Cardiac septum (tissue), 1 donor: ENCODE results near the gene FLNC. TPM values are rescaled to one million over a fixed set of nuclear protein-coding genes. Genes with fewer than 3 reads are reported as not detected.
A peak's percentile ranks its signal among the peaks of the same experiment; 100 is the strongest.

Source experiments
- DNase-seq: peaks from one replicate; pipeline ENCODE4 v3.0.0-alpha.2; 2020; ENCODE audit warnings: low spot score
- intact Hi-C: fragments of 100-400 bp; cut with DNase I; formaldehyde crosslinking; loops from one replicate; pipeline ENCODE4 v1.14.0; 2022
- total RNA-seq: library from RNA; stranded (reverse); fragmentation: NEBNext Ultra II Directional; extraction: Animal tissue kit (Norgen Biotek cat#: 25700); gene quantifications from one replicate; pipeline ENCODE4 v1.2.1, GENCODE V29; 2021
- donor health status: DM: no; HTN: no; CAD: no.

The FLNC gene
- total RNA-seq, 1 donor from 2014 or later: 1,261 TPM

DNA sequence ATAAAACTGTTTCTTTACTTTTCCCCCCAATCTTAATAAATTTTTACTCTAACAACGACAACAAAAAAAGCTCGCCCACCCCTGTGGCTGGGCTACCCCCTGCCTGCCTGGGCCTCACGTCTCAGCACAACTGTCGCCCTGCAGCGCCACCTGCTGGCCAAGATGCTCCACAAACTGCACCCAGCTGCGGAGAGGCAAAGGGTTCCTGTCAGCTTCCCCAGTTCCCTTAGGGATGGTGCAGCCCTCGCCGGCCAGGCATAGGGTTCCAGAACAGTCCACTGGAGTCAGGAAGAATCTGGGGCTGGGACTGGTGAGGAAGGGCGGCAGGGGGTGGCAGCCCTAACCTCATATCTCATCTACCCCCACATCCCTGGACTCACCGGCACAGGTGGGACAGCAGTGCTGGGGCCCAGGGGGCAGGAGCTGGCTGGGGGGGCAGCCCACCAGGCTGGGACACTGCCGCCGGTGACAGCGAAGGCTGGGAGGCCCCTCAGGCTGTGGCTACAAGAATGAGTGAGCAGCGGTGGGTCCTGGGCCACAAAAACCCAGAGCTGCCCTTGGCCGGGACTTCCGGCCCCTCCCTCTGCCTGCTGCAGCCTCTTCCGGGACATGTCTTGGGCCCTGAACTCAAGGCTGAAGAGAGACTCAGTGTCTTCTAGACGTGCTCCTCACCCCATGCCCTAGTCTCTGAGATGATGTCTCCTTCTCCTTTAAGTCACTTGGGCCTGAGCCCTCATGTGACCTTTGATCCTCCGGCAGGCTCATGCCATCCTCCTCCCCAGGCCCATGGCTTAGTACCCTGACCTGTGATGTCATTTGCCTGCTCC lies 53.6 kb downstream of the FLNC start:
- peak; percentile 89 for DNase-seq
- intact Hi-C loops: loop anchor here (5.0 kb wide), 2 partner anchors 92 to 407 kb away; partner anchors contain the start of genes CCDC136 and METTL2B

DNA sequence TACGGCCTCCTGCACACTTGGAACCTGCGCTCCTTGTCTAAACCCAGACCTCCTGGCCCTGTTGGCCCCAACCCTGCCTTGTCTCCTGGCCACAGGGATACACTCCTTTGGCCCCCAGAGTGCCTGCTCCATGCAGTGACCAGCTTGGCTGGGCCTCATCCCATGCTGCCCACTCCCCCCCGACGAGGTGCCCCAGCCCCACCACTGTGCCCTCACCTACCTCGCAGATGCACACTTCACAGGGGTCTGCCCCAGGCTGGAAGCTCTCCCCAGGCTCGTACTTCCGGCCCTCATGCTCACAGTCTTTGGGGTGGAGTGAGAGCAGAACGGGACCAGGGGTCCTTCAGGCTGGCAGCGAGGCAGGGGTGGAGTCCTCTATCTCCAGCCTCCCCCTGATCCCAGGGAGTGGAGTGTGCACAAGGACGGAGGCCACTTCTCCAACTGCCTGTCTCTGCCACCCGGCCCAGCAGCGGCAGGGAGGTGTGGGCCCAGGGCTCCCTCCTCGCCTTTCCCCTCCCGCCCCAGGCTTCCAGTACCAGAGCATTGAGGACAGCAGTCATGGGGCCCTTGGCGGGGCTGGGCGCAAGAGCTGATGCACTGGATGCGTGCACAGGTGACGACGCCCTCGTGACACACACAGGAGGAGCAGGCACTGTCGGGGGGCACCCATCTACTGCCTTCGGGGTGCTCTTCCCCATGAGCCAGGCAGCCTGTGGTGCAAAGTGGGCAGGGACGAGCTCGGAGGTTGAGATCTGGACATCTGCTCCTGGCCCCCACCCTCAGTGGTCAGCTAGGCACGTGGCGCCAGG lies 54.6 kb downstream of the FLNC start:
- intact Hi-C loops: loop anchor here (5.0 kb wide), 2 partner anchors 92 to 407 kb away; partner anchors contain the start of genes CCDC136 and METTL2B
- no peak for DNase-seq

DNA sequence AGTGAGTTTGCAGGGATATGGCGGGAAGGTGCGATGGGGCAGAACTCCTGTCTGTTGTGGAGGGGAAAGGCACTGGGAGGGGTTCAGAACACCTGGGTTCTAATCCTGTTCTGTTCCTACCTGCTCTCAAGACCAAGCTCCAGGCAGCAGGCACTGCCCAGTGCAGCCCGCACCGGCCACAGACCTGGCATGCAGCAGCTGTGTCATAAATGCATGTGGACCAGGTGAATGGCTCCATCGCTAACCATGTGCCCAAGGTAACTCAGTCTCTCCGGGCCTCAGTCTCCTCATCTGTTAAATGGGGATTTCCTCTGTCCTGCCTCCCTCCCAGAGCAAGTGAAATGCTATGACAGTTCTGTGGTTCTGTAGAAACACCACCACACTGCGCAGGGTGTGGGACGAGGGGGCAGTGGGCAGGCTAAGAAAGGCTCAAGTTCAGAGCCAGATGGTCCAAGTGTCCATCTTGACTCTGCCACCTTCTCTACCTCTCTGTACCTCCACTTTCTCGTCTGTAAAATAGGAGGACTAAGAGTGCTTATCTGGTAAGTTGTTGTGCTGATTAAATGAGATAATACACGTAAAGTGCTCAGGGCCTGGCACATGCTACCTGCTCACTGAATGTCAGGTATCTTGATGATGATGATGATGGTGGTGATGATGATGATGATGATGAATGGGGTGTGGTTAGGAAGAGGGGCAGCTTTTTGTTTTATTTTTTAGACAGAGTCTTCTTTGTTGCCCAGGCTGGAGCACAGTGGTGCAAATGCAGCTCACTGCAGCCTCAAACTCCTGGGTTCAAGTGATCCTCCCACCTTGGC lies 55.4 kb downstream of the FLNC start:
- no peak for DNase-seq
- intact Hi-C loops: no loop called here

DNA sequence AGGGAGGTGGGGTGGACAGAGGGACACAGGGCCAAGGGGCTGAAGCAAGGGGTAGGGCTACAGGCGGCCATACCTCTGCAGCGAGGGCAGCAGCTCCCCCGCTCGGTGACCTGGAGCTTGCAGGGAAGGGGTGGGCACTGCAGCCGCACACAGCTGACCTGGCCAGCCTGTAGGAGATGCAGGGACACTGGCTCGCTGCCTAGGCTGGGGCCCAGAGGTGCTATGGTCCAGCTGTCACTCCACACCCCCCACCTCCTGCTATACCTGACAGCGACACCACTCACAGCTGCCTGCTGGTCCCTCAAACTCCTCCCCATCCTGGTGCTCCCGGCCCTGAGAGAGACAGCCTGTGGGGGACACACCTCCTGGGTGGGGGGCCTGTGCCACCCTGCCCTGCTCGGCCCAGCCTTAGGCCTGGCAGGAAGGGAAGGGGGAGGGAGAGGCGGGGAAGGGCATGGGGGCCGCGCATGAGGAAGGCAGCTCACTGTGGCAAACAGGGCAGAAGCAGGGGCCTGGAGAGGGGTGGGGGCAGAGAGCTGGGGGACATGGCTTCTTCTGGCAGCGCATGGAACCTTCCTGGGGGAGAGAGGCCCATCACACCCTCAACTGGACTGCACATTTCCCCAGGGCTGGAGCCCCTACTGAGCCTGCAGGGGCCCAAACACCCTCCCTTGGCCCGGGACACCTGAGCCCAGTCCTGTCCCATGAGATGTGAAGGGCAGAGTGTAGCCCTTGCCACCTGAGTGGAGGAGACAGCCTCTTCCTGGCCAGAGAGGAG lies 56.4 kb downstream of the FLNC start:
- DNase-seq: no peak
- intact Hi-C loops: no loop called here

DNA sequence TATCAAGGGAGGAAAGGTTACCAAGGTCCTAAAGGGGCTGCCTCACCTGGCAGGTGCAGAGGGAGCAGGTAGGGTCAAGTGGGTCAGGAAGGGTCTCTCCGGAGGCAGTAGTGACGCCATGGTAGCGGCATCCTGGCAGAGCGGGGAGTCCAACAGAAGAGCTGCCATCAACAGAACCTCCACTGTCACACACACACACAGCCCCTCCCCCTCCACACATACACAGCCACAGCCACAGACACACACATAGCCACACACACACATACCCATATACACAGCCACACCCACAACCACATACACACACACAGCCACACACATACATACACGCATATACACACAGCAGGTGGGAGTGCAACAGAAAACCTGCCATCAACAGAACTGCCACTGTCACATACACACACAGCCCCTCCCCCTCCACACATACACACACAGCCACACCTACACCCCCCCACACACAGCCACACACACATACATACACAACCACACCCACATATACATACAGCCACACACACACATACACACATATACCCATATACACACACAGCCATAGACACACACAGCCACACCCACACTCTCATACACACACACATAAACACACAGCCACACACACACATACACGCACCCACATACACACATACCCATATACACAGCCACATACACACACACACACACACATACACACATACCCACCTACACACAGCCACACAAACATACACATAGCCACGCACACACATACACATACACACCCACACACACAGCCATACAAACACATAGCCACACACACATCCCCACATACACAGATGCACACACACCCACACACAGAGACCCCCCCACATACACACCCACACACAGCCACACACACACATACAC lies 57.2 kb downstream of the FLNC start:
- intact Hi-C loops: no loop called here

DNA sequence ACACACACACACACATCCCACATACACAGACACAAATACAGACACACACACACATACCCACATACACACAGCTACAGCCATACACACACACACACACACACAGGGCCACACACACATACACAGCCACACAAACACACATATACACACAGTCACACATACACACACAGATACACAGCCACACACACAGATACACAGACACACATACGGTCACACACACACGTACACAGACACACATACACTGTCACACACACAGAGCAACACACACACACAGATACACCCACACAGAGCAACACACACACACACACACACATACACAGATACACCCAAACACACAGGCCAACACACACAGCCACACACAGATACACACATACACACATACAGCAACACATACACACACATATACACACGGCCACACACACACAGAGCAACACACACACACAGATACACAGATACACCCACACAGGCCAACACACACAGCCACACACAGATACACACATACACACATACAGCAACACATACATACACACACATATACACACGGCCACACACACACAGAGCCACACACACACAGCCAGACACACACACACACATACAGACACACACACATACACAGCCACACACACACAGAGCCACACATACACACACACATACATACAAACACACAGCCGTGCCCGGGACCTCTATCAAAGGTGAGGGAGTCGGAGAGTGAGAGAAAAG lies 58.0 kb downstream of the FLNC start:
- no peak for DNase-seq
- intact Hi-C loops: no loop called here

More for the DNA sequence above, 57.2 kb downstream of the FLNC start:
- no peak for DNase-seq

DNA sequence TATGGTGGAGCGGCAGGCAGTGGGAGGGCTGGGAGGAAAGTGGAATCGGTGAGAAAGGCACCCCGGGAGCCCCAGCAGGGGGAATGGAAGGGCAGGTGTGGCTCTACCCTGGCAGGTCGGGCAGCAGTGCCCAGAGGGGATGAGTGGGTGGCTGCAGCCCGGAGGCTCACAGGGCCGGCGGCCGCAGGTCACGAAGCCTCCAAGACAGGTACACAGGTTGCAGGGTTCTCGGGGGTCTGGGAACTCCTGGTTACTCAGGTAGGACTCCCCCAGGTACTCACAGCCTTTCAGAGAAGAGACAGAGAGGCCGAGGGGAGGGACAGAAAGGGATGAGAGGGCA lies 58.5 kb downstream of the FLNC start:
- no peak for DNase-seq
- intact Hi-C loops: no loop called here

DNA sequence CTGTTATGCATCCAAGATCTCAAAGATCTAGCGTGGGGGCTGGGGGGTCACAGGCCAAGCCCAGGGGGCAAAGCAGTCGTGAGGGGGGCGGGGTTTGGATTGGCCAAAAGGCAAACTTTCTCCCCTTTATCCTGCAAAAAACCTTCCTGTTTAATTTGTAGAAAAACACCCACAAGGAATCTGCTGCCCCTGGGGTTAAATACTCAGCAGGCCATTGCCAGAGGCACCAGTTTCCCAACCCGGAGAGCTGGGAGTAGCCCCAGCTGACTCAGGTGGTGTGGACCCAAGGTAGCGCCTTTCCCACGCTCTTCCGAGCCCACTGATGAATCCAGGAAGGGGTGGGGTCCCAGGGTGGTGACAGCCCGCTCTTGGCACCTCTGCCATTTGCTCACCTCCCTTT lies 58.9 kb downstream of the FLNC start:
- DNase-seq: no peak
- intact Hi-C loops: no loop called here

DNA sequence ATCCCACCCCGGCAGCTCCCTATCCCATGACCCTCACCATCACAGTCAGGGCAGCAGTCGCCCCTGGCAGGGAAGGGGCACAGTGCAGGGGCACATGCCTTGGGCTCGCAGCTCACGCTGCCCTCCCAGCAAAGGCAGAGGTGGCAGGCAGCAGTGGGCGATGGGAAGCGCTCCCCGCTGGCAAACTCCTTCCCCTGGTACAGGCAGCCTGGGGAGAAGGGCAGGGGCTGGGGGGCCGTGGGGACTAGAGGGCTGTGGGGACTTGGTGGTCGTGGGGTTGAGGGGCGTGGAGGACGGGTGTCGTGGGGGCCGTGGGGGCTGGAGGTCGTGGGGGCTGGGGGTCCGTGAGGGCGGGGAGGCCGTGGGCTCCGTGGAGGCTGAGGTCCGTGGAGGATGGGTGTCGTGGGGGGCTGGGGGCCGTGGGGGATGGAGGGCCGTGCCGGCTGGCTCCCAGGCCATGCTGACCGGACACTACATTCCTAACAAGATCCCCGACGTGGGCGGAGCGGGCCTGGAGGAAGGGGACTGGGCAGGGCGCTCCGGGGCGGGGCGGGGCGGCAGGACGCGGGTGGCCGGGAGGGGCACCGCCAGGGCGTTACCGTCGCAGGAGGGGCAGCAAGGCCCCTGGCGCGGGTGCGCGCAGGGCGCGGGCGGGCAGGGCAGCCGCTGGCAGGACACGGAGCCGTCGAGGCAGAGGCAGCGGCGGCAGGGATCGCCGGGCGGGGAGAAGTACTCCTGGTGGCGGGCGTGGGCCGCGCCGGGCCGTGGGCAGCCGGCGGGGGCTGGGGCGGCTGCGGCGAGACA lies 60.3 kb downstream of the FLNC start:
- DNase-seq: no peak
- intact Hi-C loops: no loop called here

DNA sequence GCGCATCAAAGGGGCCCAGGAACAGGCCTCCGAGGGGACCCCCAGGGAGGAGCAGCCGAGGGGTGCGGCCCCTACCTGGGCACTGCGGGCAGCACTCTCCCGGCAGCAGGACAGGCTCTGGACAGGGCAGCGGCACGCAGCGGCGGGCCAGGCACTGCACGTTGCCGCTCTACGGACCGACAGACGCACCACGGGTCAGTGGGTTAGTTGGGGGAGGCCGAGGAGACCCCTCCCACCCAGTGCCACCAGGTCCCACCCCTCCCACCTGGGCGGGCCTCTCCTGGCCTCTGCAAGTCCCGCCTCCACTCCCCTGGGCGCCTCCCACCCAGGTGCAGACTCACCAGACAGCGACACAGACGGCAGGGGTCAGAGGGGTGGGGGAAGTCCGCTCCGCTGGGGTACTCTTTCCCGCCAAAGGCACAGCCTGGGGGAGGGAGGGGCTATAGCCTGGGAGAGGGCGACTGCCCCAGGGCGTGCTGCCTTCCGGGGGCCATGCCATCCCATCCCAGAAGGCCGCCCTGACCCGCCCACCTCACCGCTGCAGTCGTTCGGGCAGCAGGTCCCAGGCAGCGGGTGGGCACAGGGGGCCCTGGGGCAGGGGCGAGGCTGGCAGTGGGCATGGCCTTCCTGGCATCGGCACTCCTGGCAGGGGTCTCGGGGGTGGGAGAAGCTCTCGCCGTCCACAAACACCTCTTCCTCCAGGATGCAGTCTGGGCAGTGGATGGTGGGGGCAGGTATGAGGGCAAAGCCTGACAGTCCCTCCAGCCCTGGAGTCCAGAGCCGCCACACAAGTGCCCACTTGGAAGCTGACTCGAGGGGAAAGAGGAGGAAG lies 61.1 kb downstream of the FLNC start:
- DNase-seq: no peak
- intact Hi-C loops: no loop called here

DNA sequence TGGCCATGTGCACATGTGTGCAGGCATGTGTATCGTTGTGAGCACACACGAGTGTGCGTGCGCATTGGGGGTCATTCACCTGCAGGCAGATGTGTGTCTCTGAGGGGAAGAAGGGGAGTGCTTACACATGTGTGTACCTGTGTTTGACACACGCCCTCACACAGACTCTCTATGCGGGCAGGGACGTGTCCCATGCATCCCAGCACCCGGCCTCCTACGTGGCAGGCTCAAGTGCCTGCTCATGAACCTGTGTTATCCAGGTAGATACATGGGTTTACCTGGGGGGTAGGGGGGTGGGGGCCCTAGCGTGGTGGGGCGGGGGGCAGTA lies 61.7 kb downstream of the FLNC start:
- intact Hi-C loops: no loop called here
- no peak for DNase-seq

DNA sequence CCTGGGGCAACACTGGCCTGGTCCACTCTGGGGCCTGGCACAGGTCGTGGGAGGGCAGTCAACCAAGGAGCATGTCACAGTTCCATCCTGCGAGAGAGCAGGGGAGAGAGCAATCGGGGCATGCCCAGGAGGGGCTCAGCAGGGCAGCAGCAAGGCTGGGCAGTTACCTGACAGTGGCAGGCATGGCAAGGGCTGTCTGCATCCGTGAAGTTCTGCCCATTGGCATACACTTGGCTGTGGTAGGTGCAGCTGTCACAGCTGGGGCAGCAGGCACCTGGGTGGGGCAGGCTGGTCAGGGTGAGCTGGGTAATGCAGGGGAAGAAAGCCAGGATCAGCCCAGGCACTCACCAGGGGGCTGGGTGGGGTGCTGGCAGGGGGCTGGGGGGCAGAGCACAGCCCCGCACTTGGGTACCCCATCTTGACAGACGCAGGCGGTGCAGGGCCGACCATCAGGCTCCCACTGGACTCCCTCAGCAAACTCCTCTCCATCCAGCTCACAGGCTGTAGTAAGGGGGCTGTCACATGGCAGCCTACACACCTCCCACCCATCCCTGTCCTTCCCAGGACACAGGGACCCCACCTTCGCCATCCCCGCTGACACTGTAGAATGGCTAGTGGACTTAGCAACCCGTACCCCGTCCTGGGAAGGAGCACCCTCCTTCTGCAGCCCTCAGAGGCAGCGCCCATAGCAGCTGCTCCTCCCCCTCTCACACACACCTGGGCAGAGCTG lies 62.5 kb downstream of the FLNC start:
- intact Hi-C loops: no loop called here
- DNase-seq: no peak

DNA sequence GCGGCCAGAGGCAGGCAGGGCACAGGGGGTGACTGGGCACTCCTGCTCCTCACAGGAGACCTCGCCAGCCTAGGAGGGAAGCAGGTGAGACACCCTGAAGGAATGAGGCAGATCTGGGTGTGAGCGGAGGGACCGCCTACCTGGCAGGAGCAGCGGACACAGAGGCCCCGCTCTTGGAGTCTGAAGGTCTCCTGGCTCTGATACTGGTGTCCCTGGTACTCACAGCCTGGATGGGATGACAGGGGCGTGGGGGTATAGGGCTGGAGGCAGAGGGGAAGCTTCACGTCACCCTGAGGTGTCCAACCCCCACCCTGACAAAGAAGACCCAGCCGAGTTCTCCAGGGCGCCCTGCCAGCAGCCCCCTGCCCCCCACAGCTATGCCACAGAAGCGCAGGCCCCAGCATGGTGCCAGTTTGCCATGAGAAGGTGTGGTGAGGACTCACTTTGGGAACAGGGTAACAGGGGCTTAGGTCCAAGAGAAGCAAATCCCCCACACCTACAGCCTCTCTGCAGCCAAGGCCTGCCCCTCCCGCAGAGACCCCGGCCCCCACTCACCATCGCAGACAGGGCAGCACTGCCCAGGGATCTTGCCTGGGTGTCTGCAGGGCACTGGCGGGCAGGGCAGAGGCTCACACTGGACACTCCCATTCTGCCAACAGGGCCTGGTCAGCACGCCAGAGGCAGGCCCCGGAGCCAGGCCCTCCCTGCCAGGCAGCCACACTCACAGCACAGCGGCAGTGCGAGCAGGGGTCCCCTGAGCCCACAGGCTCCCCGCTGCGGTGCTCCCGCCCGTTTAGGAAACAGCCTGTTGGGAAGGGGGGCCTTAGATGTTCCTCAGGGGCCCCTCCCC lies 63.3 kb downstream of the FLNC start:
- DNase-seq: no peak
- intact Hi-C loops: no loop called here

DNA sequence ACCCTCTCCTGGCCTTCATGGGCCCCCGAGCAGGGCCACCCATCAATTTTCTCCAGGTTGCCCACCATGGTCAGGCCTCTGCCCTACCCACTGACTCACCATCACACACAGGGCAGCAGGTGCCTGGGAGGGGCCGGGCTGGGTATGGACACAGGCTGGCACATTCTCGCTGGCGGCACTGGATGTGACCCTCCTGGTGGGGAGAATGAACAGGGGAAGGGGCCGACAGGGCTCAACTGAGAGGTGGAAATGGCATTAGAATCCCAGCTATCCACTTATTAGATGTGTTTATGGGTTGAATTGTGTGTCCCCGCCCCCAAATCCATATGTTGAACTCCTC lies 63.9 kb downstream of the FLNC start:
- DNase-seq: no peak
- intact Hi-C loops: no loop called here

DNA sequence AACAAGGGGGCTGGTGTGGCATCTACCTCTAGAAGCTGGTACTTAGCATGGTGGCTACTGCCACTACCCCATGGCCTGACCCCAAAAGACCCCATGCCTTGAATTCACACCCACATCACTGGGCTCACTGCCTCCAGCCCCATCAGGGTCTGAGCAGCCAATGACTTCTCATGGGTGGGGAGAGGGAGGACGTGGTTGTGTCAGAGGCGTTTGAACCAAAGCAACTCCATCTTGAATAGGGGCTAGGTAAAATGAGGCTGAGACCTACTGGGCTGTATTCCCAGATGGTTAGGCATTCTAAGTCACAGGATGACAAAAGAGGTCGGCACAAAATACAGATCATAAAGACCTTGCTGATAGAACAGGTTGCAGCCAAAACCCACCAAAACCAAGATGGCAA lies 65.1 kb downstream of the FLNC start:
- DNase-seq: no peak
- intact Hi-C loops: no loop called here
